Gastroesophageal sphincter (tissue), 3 donors: ENCODE measurements around the gene CDC23.

Experiments used
- CTCF ChIP-seq, 4 experiments: fragments of 200-600 bp in 2 of 4; fragments of 450-650 bp in 2 of 4; sonication (generic) in 1 of 4; IDR thresholded peaks; one replicate each; pipeline ENCODE4 v1.5.1; 2017 to 2019; ENCODE audit warnings: antibody characterized with exemption in 4 of 4, mild to moderate bottlenecking in 2 of 4, moderate library complexity in 2 of 4
- EP300 ChIP-seq: sonication (generic); formaldehyde crosslinking; IDR thresholded peaks from one replicate; pipeline ENCODE4 v1.6.1; 2017; ENCODE audit warnings: antibody characterized with exemption, mild to moderate bottlenecking
- POLR2A ChIP-seq, 2 donors: fragments of 450-650 bp; IDR thresholded peaks; one replicate each; pipeline ENCODE4 v1.6.1; 2017; ENCODE audit warnings: antibody characterized with exemption in 2 of 2, mild to moderate bottlenecking in 2 of 2, moderate library complexity in 1 of 2
- POLR2AphosphoS5 ChIP-seq: sonication (generic); formaldehyde crosslinking; IDR thresholded peaks from one replicate; pipeline ENCODE4 v1.6.1; 2017; ENCODE audit warnings: antibody characterized with exemption

- TF ChIP-seq CTCF (IDR thresholded peaks at IDR 0.05) (no peak), POLR2A (IDR thresholded peaks at IDR 0.05) (no peak), POLR2AphosphoS5 (no peak), EP300 (no peak)
Measured at GRCh38 chr5:138223532-138223931, 10.4 kb upstream of the CDC23 start.
